Astrocyte (in vitro differentiated cells and primary cell): ENCODE data around the gene GPR156. TPM values are rescaled to one million over a fixed set of nuclear protein-coding genes. Genes with fewer than 3 reads are reported as not detected.

Experiments
- DNase-seq: peaks from one replicate; pipeline ENCODE4 v3.0.0-alpha.2; 2010; ENCODE audit warnings: low read depth
- FAIRE-seq: peaks from 2 replicates; lab custom pipeline; 2011; peaks lifted over from hg19 to GRCh38; lab: Jason Lieb, UNC
- H2AFZ ChIP-seq: 2 replicates; pipeline ENCODE4 v1.6.0; 2012; ENCODE audit warnings: low read depth, low read length, inconsistent platforms
- H3K27ac ChIP-seq: 2 replicates; pipeline ENCODE4 v1.5.1; 2011; ENCODE audit warnings: low read depth, low read length, inconsistent platforms
- H3K27me3 ChIP-seq: 2 replicates; pipeline ENCODE4 v1.6.0; 2011; ENCODE audit warnings: low read length, inconsistent platforms; ENCODE audit not compliant: insufficient read depth
- H3K36me3 ChIP-seq: 2 replicates; pipeline ENCODE4 v1.5.1; 2011; ENCODE audit warnings: low read length, inconsistent platforms; ENCODE audit not compliant: insufficient read depth
- H3K4me1 ChIP-seq: 2 replicates; pipeline ENCODE4 v1.5.1; 2011; ENCODE audit warnings: low read length, inconsistent platforms; ENCODE audit not compliant: insufficient read depth
- H3K4me2 ChIP-seq: 2 replicates; pipeline ENCODE4 v1.6.0; 2012; ENCODE audit warnings: low read length, inconsistent platforms
- H3K4me3 ChIP-seq: 2 replicates; pipeline ENCODE4 v1.5.1; 2011; ENCODE audit warnings: low read depth, mild to moderate bottlenecking, low read length, inconsistent platforms; ENCODE audit not compliant: insufficient read depth
- H3K79me2 ChIP-seq: 2 replicates; pipeline ENCODE4 v1.6.0; 2012; ENCODE audit warnings: mild to moderate bottlenecking, low read length, inconsistent platforms; ENCODE audit not compliant: insufficient read depth
- H3K9ac ChIP-seq: 2 replicates; pipeline ENCODE4 v1.6.0; 2012; ENCODE audit warnings: mild to moderate bottlenecking, low read length, inconsistent platforms
- H3K9me3 ChIP-seq: 2 replicates; pipeline ENCODE4 v1.5.1; 2012; ENCODE audit warnings: low read depth, mild to moderate bottlenecking, low read length, inconsistent platforms; ENCODE audit not compliant: insufficient read depth
- H4K20me1 ChIP-seq: 2 replicates; pipeline ENCODE4 v1.6.0; 2012; ENCODE audit warnings: low read length, inconsistent platforms; ENCODE audit not compliant: insufficient read depth
- H3K27ac Mint-ChIP-seq: one replicate; pipeline ENCODE4 v1.8.0; 2021; ENCODE audit warnings: mild to moderate bottlenecking, mixed read lengths; ENCODE audit not compliant: unreplicated experiment
- H3K27me3 Mint-ChIP-seq: one replicate; pipeline ENCODE4 v1.8.0; 2021; ENCODE audit warnings: low read depth, mixed read lengths; ENCODE audit not compliant: unreplicated experiment
- H3K36me3 Mint-ChIP-seq: one replicate; pipeline ENCODE4 v1.8.0; 2021; ENCODE audit warnings: low read depth, mixed read lengths; ENCODE audit not compliant: unreplicated experiment
- H3K4me1 Mint-ChIP-seq: one replicate; pipeline ENCODE4 v1.8.0; 2021; ENCODE audit warnings: low read depth, mixed read lengths; ENCODE audit not compliant: unreplicated experiment
- H3K4me3 Mint-ChIP-seq: one replicate; pipeline ENCODE4 v1.8.0; 2021; ENCODE audit warnings: mild to moderate bottlenecking, moderate library complexity, mixed read lengths; ENCODE audit not compliant: unreplicated experiment
- H3K9me3 Mint-ChIP-seq: one replicate; pipeline ENCODE4 v1.8.0; 2021; ENCODE audit warnings: mild to moderate bottlenecking, mixed read lengths; ENCODE audit not compliant: unreplicated experiment
- EZH2 ChIP-seq: IDR thresholded peaks from 2 replicates; pipeline ENCODE4 v1.6.1; 2012; ENCODE audit warnings: mild to moderate bottlenecking, low read length, inconsistent platforms; ENCODE audit not compliant: insufficient read depth
- total RNA-seq: library from RNA; stranded (reverse); gene quantifications from 2 replicates; pipeline ENCODE4 v1.2.1, GENCODE V29; 2021
- TF ChIP-seq, protein P1 (sequence below): IDR thresholded peaks from 2 replicates; pipeline ENCODE4 v1.5.1; 2011; ENCODE audit warnings: low read depth, mild to moderate bottlenecking, inconsistent platforms, low read length, moderate library complexity; ENCODE audit not compliant: insufficient read depth

GPR156 gene
- total RNA-seq, 1 donor from 2014 or later: 0.39 TPM

DNA sequence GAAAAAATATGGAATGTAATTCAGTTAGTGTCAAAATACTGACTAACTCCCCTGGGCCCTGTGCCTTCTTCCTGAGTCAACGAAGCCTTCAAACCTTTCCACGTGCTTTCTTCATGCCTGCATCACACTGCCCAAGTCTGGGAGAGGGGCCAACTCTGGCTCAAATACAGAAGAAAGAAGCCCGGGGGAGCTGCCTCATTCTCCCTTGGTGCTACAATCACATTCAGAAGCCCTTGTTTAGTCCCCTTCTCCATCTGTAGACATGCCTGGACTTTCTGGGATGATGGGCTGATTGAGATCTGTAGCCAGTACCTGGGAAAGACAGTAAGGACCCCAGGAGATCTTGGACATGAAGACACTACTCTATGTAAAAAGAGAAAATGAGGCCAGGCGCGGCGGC is 113.0 kb downstream of the GPR156 start:
- peaks cover 21% of the 10 kb centered on the region for H3K4me1 Mint-ChIP-seq
- no peaks in the 10 kb centered on the region for H3K36me3 Mint-ChIP-seq
- no peaks in the 10 kb centered on the region for H3K79me2 ChIP-seq
- H3K9ac ChIP-seq: no peak overlapping the region
- FAIRE-seq (peak; percentile 29), DNase-seq (peak; percentile 76)
- H3K4me2 ChIP-seq: no peak overlapping the region
- no peaks in the 10 kb centered on the region for H4K20me1 ChIP-seq
- no peak overlapping the region for H3K27ac ChIP-seq
- H3K9me3 Mint-ChIP-seq: no peaks in the 10 kb centered on the region
- TF ChIP-seq, protein P1, sequence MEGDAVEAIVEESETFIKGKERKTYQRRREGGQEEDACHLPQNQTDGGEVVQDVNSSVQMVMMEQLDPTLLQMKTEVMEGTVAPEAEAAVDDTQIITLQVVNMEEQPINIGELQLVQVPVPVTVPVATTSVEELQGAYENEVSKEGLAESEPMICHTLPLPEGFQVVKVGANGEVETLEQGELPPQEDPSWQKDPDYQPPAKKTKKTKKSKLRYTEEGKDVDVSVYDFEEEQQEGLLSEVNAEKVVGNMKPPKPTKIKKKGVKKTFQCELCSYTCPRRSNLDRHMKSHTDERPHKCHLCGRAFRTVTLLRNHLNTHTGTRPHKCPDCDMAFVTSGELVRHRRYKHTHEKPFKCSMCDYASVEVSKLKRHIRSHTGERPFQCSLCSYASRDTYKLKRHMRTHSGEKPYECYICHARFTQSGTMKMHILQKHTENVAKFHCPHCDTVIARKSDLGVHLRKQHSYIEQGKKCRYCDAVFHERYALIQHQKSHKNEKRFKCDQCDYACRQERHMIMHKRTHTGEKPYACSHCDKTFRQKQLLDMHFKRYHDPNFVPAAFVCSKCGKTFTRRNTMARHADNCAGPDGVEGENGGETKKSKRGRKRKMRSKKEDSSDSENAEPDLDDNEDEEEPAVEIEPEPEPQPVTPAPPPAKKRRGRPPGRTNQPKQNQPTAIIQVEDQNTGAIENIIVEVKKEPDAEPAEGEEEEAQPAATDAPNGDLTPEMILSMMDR: no peak
- TF ChIP-seq EZH2: no peak
- H3K4me1 ChIP-seq: peaks cover 18% of the 10 kb centered on the region
- H3K27me3 ChIP-seq: no peaks in the 10 kb centered on the region
- no peak overlapping the region for H3K27ac Mint-ChIP-seq
- H2AFZ ChIP-seq: no peak overlapping the region
- H3K4me3 ChIP-seq: no peak overlapping the region
- peaks cover under 1% of the 10 kb centered on the region for H3K27me3 Mint-ChIP-seq
- no peaks in the 10 kb centered on the region for H3K9me3 ChIP-seq
- no peaks in the 10 kb centered on the region for H3K36me3 ChIP-seq
- no peak overlapping the region for H3K4me3 Mint-ChIP-seq

- no peak for FAIRE-seq
- Mint-ChIP-seq H3K4me1 (peaks cover 16% of the 10 kb centered on the region), H3K9me3 (no peaks in the 10 kb centered on the region), H3K36me3 (no peaks in the 10 kb centered on the region), H3K4me3 (no peak overlapping the region), H3K27ac (no peak overlapping the region), H3K27me3 (peaks cover 8% of the 10 kb centered on the region)
- Histone ChIP-seq H3K4me2 (no peak overlapping the region), H3K36me3 (no peaks in the 10 kb centered on the region), H3K4me3 (no peak overlapping the region), H2AFZ (no peak overlapping the region), H4K20me1 (no peaks in the 10 kb centered on the region), H3K27me3 (no peaks in the 10 kb centered on the region), H3K79me2 (no peaks in the 10 kb centered on the region), H3K9me3 (no peaks in the 10 kb centered on the region), H3K27ac (no peak overlapping the region), H3K9ac (no peak overlapping the region), H3K4me1 (peaks cover 13% of the 10 kb centered on the region)
- DNase-seq: no peak
- TF ChIP-seq, protein P1: no peak
- TF ChIP-seq EZH2: no peak
These were observed 113.7 kb downstream of the GPR156 start for GRCh38 chr3:120171134-120171873.

DNA sequence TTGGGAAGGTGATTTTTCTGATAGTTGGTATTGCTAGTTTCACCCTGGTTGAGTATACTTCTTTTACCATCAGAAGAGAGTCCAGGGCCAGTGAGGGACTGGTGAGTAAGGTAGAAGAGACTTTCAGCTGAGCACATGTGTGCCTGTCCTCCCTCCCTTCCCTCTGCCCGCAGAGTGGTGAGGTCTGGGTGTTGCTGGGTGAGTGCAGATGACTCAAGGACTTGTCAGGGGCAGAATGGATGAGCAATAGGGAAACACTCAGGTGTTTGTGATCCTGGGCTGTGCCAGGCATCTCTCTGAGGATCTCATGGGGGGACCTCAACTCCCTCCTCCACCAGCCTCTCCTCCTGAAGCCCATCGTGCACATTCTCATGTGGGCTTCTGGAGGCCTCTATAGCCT is 114.8 kb downstream of the GPR156 start:
- Histone ChIP-seq H3K4me2 (peak overlapping the region; percentile 9), H3K36me3 (no peaks in the 10 kb centered on the region), H3K4me3 (no peak overlapping the region), H3K79me2 (no peaks in the 10 kb centered on the region), H2AFZ (no peak overlapping the region), H3K4me1 (peaks cover 13% of the 10 kb centered on the region), H4K20me1 (no peaks in the 10 kb centered on the region), H3K27me3 (no peaks in the 10 kb centered on the region), H3K9me3 (no peaks in the 10 kb centered on the region), H3K27ac (no peak overlapping the region), H3K9ac (no peak overlapping the region)
- peaks cover 10% of the 10 kb centered on the region for H3K4me1 Mint-ChIP-seq
- peaks cover 9% of the 10 kb centered on the region for H3K27me3 Mint-ChIP-seq
- DNase-seq (peak; percentile 68), FAIRE-seq (peak; percentile 45)
- no peak overlapping the region for H3K27ac Mint-ChIP-seq
- no peaks in the 10 kb centered on the region for H3K9me3 Mint-ChIP-seq
- no peak for TF ChIP-seq EZH2
- TF ChIP-seq, protein P1: no peak
- no peak overlapping the region for H3K4me3 Mint-ChIP-seq
- no peaks in the 10 kb centered on the region for H3K36me3 Mint-ChIP-seq
